Stomach (tissue), 9 donors: ENCODE data around the gene TBATA. TPM values are rescaled to one million over a fixed set of nuclear protein-coding genes. Genes with fewer than 3 reads are reported as not detected.

ENCODE experiments used
- DNase-seq, 2 donors: peaks; one replicate each; pipeline versions ENCODE4 v3.0.0 to v3.0.0-alpha.2; 2013 to 2019
- H3K27ac ChIP-seq, 5 donors: fragments of 200-600 bp in 4 of 5; sonication (generic) in 4 of 5; one replicate each; pipeline ENCODE4 v1.5.1; 2013 to 2019; ENCODE audit warnings: mild to moderate bottlenecking in 1 of 5, moderate library complexity in 1 of 5
- H3K27me3 ChIP-seq, 3 donors: fragments of 200-600 bp; sonication (generic); one replicate each; pipeline ENCODE4 v1.5.1; 2017 to 2019; ENCODE audit warnings: mixed run types in 1 of 3
- H3K36me3 ChIP-seq, 4 donors: fragments of 200-600 bp; sonication (generic); 1 replicate in 3 of 4; 2 replicates in 1 of 4; pipeline ENCODE4 v1.5.1; 2016 to 2019
- H3K4me1 ChIP-seq, 4 donors: fragments of 200-600 bp; sonication (generic); one replicate each; pipeline ENCODE4 v1.5.1; 2016 to 2019
- H3K4me3 ChIP-seq, 4 donors: fragments of 200-600 bp; sonication (generic) in 3 of 4; one replicate each; pipeline ENCODE4 v1.5.1; 2016 to 2019; ENCODE audit warnings: mild to moderate bottlenecking in 1 of 4
- H3K9me3 ChIP-seq, 4 donors: fragments of 200-600 bp; sonication (generic); one replicate each; pipeline ENCODE4 v1.5.1; 2016 to 2019
- EP300 ChIP-seq: sonication (generic); formaldehyde crosslinking; IDR thresholded peaks from one replicate; pipeline ENCODE4 v1.6.1; 2017; ENCODE audit warnings: antibody characterized with exemption
- POLR2A ChIP-seq, 4 donors: fragments of 450-650 bp; IDR thresholded peaks; one replicate each; pipeline ENCODE4 v1.6.1; 2016; ENCODE audit warnings: antibody characterized with exemption in 4 of 4, control low read depth in 2 of 4, mild to moderate bottlenecking in 1 of 4, moderate library complexity in 1 of 4
- POLR2AphosphoS5 ChIP-seq, 3 donors: sonication (generic); formaldehyde crosslinking; IDR thresholded peaks; one replicate each; pipeline ENCODE4 v1.6.1; 2016; ENCODE audit warnings: antibody characterized with exemption in 3 of 3
- WGBS, 5 donors: extraction: QIAGEN DNeasy Blood & Tissue Kit in 3 of 5; methylation state at CpG; one replicate each; pipeline versions ENCODE4 v1.1.5 to v1.1.7; 2013 to 2018; 5-methylcytosine and 5-hydroxymethylcytosine counted together
- intact Hi-C: fragments of 100-400 bp; cut with DNase I; formaldehyde crosslinking; loops from one replicate; pipeline ENCODE4 v1.15.1; 2023; ENCODE audit warnings: low total_unique reads
- polyA plus RNA-seq, 3 donors: library from polyadenylated mRNA; stranded (reverse); fragments of 200-250 nt; gene quantifications; one replicate each; pipeline ENCODE4 v1.2.3, GENCODE V29; 2013
- total RNA-seq, 5 donors: library from RNA; depleted of rRNA; stranded (reverse); fragments of >200 nt; gene quantifications; one replicate each; pipeline versions ENCODE4 v1.1.0 to v1.2.3, GENCODE V29; 2014 to 2016
- TF ChIP-seq, protein P1 (sequence below), 7 experiments: fragments of 450-650 bp in 4 of 7; fragments of 200-600 bp in 3 of 7; sonication (generic) in 3 of 7; IDR thresholded peaks; one replicate each; pipeline ENCODE4 v1.5.1; 2016 to 2019; ENCODE audit warnings: antibody characterized with exemption in 7 of 7, control low read depth in 2 of 7, mild to moderate bottlenecking in 1 of 7
- donor health status: healthy with polysubstance abuse.
- donor health status: Bipolar disorder and iron deficiency.
- donor health status: healthy.

Gene TBATA
- total and polyA plus RNA-seq, 8 donors = not detected

- Histone ChIP-seq H3K4me1 (peaks cover 0 to 5% (median 0%) of the 10 kb centered on the region in 4 donors), H3K9me3 (no peaks in the 10 kb centered on the region), H3K27me3 (no peaks in the 10 kb centered on the region), H3K27ac (no peak overlapping the region), H3K4me3 (no peak overlapping the region), H3K36me3 (no peaks in the 10 kb centered on the region)
- TF ChIP-seq POLR2A (IDR thresholded peaks at IDR 0.05) (no peak), POLR2AphosphoS5 (IDR thresholded peaks at IDR 0.05) (no peak), EP300 (no peak)
- TF ChIP-seq, protein P1, sequence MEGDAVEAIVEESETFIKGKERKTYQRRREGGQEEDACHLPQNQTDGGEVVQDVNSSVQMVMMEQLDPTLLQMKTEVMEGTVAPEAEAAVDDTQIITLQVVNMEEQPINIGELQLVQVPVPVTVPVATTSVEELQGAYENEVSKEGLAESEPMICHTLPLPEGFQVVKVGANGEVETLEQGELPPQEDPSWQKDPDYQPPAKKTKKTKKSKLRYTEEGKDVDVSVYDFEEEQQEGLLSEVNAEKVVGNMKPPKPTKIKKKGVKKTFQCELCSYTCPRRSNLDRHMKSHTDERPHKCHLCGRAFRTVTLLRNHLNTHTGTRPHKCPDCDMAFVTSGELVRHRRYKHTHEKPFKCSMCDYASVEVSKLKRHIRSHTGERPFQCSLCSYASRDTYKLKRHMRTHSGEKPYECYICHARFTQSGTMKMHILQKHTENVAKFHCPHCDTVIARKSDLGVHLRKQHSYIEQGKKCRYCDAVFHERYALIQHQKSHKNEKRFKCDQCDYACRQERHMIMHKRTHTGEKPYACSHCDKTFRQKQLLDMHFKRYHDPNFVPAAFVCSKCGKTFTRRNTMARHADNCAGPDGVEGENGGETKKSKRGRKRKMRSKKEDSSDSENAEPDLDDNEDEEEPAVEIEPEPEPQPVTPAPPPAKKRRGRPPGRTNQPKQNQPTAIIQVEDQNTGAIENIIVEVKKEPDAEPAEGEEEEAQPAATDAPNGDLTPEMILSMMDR (IDR thresholded peaks at IDR 0.05) = no peak
- 37 to 69% (median 59%) methylated on average over 2 of the region's 2 CpGs for WGBS, 5 donors
- intact Hi-C loops = no loop called here
- DNase-seq = peak; percentile 38 to 45
These were observed 18.7 kb upstream of the TBATA start for GRCh38 chr10:70803775-70804420.

DNA sequence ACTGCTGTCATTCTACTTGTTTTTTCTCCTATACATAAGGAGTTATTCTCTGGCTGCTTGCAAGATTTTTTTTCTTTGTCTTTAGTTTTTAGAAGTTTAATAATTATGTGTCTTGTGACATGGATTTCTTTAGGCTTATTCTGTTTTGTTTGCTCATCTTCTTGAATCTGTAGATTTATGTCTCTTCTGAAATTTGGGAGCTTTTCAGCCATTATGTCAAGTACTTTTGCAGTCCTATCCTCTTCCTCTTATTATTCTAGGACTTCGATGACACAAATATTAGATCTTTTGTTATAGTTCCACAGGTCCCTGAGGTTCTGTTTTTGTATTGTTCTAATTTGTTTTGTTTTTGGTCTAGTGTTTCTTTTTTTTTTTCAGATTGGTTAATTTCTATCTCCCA, 16.7 kb upstream of the TBATA start:
- TF ChIP-seq EP300 (no peak), POLR2A (IDR thresholded peaks at IDR 0.05) (no peak), POLR2AphosphoS5 (IDR thresholded peaks at IDR 0.05) (no peak)
- TF ChIP-seq, protein P1 (IDR thresholded peaks at IDR 0.05) = no peak
- WGBS, 5 donors = 82 to 100% (median 91%) methylated on average over 1 of the region's 1 CpG
- H3K36me3 ChIP-seq = no peaks in the 10 kb centered on the region
- DNase-seq = no peak
- H3K9me3 ChIP-seq = no peaks in the 10 kb centered on the region
- H3K27me3 ChIP-seq = peaks cover 0 to 6% (median 0%) of the 10 kb centered on the region in 3 donors
- H3K4me3 ChIP-seq = no peak overlapping the region
- peaks cover 0 to 5% (median 0%) of the 10 kb centered on the region in 4 donors for H3K4me1 ChIP-seq
- intact Hi-C loops = no loop called here
- no peak overlapping the region for H3K27ac ChIP-seq

DNA sequence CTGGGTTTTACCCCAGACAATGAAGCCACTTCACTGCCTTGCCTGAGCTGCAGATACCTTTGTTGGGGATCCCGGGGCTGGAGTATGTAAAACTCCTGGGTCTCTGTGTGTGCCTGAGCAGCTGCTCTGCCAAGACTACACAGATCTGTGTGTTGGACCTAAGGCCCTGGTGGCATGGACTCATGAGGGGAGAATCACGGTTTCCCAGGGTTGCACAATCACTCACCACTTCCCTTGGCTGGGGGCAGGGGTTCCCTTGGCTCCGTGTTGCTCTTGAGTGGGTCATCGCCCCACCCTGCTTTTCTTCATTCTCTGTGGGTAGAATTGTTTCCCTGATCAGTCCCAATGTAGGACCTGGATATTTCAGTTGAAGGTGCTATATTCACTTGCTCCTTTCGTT, 13.9 kb upstream of the TBATA start:
- H3K27me3 ChIP-seq = peaks cover 0 to 6% (median 0%) of the 10 kb centered on the region in 3 donors

GRCh38 chr10:70797840-70798239, 12.7 kb upstream of the TBATA start:
- Histone ChIP-seq H3K36me3 (no peaks in the 10 kb centered on the region), H3K27me3 (peaks cover 0 to 6% (median 0%) of the 10 kb centered on the region in 3 donors), H3K4me1 (no peaks in the 10 kb centered on the region), H3K9me3 (no peaks in the 10 kb centered on the region), H3K4me3 (no peak overlapping the region), H3K27ac (no peak overlapping the region)
- TF ChIP-seq POLR2A (IDR thresholded peaks at IDR 0.05) (no peak), POLR2AphosphoS5 (IDR thresholded peaks at IDR 0.05) (no peak), EP300 (no peak)
- TF ChIP-seq, protein P1 (IDR thresholded peaks at IDR 0.05) = no peak
- no peak for DNase-seq
- intact Hi-C loops = no loop called here
- WGBS, 5 donors = 67 to 85% (median 75%) methylated on average over 5 to 7 of the region's 7 CpGs

More for the DNA sequence above, 13.9 kb upstream of the TBATA start:
- H3K4me3 ChIP-seq = no peak overlapping the region
- no peaks in the 10 kb centered on the region for H3K36me3 ChIP-seq
- intact Hi-C loops = no loop called here
- TF ChIP-seq POLR2A (IDR thresholded peaks at IDR 0.05) = no peak
- TF ChIP-seq, protein P1 (IDR thresholded peaks at IDR 0.05) = no peak
- TF ChIP-seq POLR2AphosphoS5 (IDR thresholded peaks at IDR 0.05) = no peak
- TF ChIP-seq EP300 = no peak
- 73 to 82% (median 78%) methylated on average over 5 of the region's 5 CpGs for WGBS, 5 donors
- DNase-seq = no peak
- peaks cover 0 to 5% (median 0%) of the 10 kb centered on the region in 4 donors for H3K4me1 ChIP-seq
- no peaks in the 10 kb centered on the region for H3K9me3 ChIP-seq
- H3K27ac ChIP-seq = no peak overlapping the region
